ENCODE measurements around the gene MTHFD1L.

DNA sequence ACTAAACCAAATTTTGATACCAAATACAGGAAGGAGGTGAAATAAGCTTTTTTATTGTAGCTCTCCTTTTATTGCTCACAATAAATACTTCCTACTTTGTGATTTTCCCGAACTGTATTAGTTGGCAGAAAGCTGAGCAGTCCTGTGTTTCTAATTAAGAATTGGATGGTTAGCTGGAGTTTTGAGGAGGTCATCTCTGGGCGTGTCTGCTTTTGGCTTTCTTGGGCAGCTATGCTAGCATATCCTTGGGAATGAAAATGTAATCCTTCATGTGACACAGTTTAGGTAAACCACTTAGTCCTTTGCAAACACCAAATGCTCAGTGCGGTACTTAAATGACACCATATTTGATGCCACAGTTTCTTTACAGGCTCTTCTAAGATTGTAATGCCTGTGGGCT, 67.5 kb downstream of the MTHFD1L start:
- TF ChIP-seq HDAC2 (IDR thresholded peaks at IDR 0.05) = no peak
- TF ChIP-seq, protein P1, sequence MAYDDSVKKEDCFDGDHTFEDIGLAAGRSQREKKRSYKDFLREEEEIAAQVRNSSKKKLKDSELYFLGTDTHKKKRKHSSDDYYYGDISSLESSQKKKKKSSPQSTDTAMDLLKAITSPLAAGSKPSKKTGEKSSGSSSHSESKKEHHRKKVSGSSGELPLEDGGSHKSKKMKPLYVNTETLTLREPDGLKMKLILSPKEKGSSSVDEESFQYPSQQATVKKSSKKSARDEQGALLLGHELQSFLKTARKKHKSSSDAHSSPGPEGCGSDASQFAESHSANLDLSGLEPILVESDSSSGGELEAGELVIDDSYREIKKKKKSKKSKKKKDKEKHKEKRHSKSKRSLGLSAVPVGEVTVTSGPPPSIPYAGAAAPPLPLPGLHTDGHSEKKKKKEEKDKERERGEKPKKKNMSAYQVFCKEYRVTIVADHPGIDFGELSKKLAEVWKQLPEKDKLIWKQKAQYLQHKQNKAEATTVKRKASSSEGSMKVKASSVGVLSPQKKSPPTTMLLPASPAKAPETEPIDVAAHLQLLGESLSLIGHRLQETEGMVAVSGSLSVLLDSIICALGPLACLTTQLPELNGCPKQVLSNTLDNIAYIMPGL (CRISPR knock-in tag; IDR thresholded peaks at IDR 0.05; ENCODE audit: borderline replicate concordance) = no peak
- no peak for TF ChIP-seq CTCF (IDR thresholded peaks at IDR 0.05)
- TF ChIP-seq RFX5 (IDR thresholded peaks at IDR 0.05) = no peak
- TF ChIP-seq PBX3 (IDR thresholded peaks at IDR 0.05) = no peak
